ENCODE results near the gene NFIC.

DNA sequence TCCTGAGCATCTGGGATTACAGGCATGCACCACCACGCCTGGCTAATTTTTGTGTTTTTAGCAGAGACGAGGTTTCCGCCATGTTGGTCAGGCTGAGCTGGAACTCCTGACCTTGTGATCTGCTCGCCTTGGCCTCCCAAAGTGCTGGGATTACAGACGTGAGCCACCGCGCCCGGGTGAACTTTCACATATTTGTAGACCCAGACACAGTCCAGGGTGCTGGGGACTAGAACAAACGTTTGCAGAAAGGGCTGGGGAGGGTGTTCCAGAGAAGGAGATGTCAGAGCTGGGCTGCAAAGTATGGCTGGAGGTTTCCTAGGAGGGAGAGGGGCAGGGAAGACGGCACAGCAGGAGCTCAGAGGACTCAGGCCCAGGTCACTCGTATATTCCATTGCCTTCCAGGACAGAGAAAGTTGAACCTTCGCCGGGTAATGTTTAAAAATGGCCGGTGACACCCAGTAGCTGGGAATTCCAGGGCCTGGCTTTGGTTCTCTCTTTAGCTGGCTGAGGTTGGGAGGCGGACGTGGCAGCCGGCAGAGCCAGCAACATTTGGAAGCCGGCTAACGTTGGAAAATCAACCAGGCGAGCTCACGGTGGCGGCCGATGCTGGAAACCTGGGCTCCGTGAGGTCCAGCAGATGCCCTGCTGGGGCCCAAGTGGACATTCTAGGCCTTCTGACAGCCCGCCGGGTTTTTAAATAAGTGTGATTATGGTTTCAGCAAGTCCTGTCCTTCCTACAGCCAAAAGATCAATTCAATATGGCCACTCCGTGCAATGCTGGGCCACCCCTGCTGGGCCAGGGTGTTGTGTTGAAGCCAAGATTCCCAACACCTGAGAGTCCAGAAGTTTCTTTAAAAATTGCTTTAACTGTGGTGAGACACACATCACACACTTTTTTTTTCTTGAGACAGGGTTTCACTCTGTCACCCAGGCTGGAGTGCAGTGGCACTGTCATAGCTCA, 41.5 kb downstream of the NFIC start:
- TF ChIP-seq, protein P1, sequence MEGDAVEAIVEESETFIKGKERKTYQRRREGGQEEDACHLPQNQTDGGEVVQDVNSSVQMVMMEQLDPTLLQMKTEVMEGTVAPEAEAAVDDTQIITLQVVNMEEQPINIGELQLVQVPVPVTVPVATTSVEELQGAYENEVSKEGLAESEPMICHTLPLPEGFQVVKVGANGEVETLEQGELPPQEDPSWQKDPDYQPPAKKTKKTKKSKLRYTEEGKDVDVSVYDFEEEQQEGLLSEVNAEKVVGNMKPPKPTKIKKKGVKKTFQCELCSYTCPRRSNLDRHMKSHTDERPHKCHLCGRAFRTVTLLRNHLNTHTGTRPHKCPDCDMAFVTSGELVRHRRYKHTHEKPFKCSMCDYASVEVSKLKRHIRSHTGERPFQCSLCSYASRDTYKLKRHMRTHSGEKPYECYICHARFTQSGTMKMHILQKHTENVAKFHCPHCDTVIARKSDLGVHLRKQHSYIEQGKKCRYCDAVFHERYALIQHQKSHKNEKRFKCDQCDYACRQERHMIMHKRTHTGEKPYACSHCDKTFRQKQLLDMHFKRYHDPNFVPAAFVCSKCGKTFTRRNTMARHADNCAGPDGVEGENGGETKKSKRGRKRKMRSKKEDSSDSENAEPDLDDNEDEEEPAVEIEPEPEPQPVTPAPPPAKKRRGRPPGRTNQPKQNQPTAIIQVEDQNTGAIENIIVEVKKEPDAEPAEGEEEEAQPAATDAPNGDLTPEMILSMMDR (conservative IDR thresholded peaks at IDR 0.05 in 1 of 2, IDR thresholded peaks at IDR 0.05 in 1 of 2; ENCODE audit: extremely low read depth in 1 of 2, insufficient read depth in 1 of 2, low read depth in 1 of 2, low read length in 2 of 2) = no peak
- no peak for TF ChIP-seq EZH2 (IDR thresholded peaks at IDR 0.05; ENCODE audit: borderline replicate concordance, low read length)

Measured in mammary epithelial cell (primary cell).